Fibroblast of the aortic adventitia (primary cell): Measurements from ENCODE around the gene DYNC2H1. TPM values are rescaled to one million over a fixed set of nuclear protein-coding genes. Genes with fewer than 3 reads are reported as not detected.
"Not testable (repeated sequence)": the region's sequence is repeated elsewhere in the genome, so short reads cannot be mapped to it uniquely, and the experiment has no call there.

Experiments
- DNase-seq: peaks from one replicate; pipeline ENCODE4 v3.0.0-alpha.2; 2010; ENCODE audit warnings: low read depth
- H3K4me3 ChIP-seq: 2 replicates; pipeline ENCODE4 v1.5.1; 2011; ENCODE audit warnings: low read depth, mild to moderate bottlenecking, control low read depth, low read length, moderate library complexity
- total RNA-seq: library from RNA; depleted of rRNA; stranded (reverse); fragments of >200 nt; gene quantifications from 2 replicates; pipeline ENCODE4 v1.2.3, GENCODE V29; 2012; ENCODE audit warnings: low replicate concordance
- TF ChIP-seq, protein P1 (sequence below): IDR thresholded peaks from 2 replicates; pipeline ENCODE4 v1.5.1; 2011; ENCODE audit warnings: mild to moderate bottlenecking, low read length, control low read depth, inconsistent platforms; ENCODE audit not compliant: insufficient read depth

DYNC2H1 gene
- total RNA-seq, 1 donor, result 74.0 TPM

DNA sequence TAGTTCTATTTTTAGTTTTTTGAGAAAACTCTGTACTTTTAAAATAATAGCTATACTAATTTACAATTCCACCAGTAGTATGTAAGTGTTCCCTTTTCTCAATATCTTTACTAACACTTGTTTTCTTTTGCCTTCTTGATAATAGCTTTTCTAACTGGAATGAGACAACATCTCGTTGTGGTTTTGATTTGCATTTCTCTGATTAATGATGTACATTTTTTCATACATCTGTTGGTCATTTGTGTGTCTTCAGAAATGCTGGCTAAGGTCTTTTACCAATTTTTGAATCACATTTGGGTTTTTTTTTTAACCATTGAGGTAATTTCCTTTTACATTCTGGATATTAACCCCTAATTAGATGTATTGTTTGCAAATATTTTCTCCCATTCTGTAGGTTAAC lies 258.9 kb downstream of the DYNC2H1 start:
- no peak overlapping the region for H3K4me3 ChIP-seq
- peak; percentile 8 for DNase-seq
- TF ChIP-seq, protein P1, sequence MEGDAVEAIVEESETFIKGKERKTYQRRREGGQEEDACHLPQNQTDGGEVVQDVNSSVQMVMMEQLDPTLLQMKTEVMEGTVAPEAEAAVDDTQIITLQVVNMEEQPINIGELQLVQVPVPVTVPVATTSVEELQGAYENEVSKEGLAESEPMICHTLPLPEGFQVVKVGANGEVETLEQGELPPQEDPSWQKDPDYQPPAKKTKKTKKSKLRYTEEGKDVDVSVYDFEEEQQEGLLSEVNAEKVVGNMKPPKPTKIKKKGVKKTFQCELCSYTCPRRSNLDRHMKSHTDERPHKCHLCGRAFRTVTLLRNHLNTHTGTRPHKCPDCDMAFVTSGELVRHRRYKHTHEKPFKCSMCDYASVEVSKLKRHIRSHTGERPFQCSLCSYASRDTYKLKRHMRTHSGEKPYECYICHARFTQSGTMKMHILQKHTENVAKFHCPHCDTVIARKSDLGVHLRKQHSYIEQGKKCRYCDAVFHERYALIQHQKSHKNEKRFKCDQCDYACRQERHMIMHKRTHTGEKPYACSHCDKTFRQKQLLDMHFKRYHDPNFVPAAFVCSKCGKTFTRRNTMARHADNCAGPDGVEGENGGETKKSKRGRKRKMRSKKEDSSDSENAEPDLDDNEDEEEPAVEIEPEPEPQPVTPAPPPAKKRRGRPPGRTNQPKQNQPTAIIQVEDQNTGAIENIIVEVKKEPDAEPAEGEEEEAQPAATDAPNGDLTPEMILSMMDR, result no peak

DNA sequence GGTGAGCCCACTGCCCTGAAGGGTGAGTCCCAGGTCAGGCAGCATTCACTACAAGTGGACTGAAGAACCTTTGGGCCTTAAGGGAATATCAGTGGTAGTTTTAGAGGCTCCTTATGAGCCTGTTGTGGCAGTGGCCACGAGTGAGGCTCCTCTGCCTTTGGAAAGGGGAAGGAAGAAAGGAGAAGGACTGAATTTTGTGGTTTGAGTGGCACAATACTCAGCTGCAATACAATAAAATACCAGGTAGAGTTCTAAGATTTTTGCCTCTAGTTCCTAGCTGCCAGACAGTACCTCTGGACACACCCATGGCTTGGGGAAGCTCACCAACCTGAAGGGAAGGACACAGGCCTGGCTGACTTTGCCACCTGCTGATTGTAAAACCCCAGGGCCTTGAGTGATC lies 260.9 kb downstream of the DYNC2H1 start:
- H3K4me3 ChIP-seq, result no peak overlapping the region
- no peak for DNase-seq

GRCh38 chr11:103372906-103373305 lies 263.7 kb downstream of the DYNC2H1 start:
- no peak overlapping the region for H3K4me3 ChIP-seq

More for the DNA sequence above, 260.9 kb downstream of the DYNC2H1 start:
- TF ChIP-seq, protein P1, result no peak

DNA sequence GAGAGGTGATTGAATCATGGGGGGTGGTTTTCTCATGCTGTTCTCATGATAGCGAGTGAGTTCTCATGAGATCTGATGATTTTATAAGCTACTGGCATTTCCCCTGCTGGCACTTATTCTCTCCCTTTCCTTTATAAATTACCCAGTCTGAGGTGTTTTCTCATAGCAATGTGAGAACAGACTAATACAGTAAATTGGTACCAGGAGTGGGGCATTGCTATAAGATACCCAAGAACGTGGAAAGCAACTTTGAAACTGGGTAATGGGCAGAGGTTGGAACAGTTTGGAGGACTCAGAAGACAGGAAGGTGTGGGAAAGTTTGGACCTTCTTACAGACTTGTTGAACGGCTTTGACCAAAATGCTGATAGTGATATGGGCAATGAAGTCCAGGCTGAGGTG lies 265.0 kb downstream of the DYNC2H1 start:
- not testable (repeated sequence) for H3K4me3 ChIP-seq, DNase-seq

More at GRCh38 chr11:103372906-103373305, 263.7 kb downstream of the DYNC2H1 start:
- TF ChIP-seq, protein P1, result no peak
- DNase-seq, result no peak

GRCh38 chr11:103378931-103379330 lies 269.7 kb downstream of the DYNC2H1 start:
- DNase-seq, result peak; percentile 55
- TF ChIP-seq, protein P1, result no peak
- H3K4me3 ChIP-seq, result no peak overlapping the region

GRCh38 chr11:103380031-103380430 lies 270.8 kb downstream of the DYNC2H1 start:
- H3K4me3 ChIP-seq, result no peak overlapping the region
- TF ChIP-seq, protein P1, result no peak
- DNase-seq, result no peak

- TF ChIP-seq, protein P1, result no peak
- no peak overlapping the region for H3K4me3 ChIP-seq
- DNase-seq, result no peak
Observed at GRCh38 chr11:103384652-103385051, 275.4 kb downstream of the DYNC2H1 start.

DNA sequence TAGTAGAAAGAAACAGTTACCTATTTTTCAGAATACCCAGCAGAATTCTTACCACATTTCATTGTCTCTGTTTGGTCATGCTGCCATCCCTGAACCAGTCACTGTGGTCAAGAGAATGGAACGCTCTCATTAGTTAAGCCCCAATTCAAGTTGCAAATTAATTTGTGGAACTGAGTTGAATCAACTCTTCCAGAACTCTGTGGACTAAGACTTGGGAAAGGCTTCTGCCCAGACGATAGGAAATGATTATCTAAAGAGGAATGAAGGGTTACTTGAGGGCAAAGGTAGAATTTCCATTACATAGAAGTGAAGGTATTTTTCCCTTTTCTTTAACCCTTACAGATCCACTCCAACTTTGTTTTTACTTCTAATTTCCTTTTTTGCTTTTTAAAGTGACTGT lies 286.4 kb downstream of the DYNC2H1 start:
- DNase-seq, result peak; percentile 39
- TF ChIP-seq, protein P1, result no peak
- H3K4me3 ChIP-seq, result no peak overlapping the region
